ENCODE measurements around the gene NCAPH2.

GRCh38 chr22:50570861-50571260 is 62.8 kb downstream of the NCAPH2 start:
- TF ChIP-seq, protein P1, sequence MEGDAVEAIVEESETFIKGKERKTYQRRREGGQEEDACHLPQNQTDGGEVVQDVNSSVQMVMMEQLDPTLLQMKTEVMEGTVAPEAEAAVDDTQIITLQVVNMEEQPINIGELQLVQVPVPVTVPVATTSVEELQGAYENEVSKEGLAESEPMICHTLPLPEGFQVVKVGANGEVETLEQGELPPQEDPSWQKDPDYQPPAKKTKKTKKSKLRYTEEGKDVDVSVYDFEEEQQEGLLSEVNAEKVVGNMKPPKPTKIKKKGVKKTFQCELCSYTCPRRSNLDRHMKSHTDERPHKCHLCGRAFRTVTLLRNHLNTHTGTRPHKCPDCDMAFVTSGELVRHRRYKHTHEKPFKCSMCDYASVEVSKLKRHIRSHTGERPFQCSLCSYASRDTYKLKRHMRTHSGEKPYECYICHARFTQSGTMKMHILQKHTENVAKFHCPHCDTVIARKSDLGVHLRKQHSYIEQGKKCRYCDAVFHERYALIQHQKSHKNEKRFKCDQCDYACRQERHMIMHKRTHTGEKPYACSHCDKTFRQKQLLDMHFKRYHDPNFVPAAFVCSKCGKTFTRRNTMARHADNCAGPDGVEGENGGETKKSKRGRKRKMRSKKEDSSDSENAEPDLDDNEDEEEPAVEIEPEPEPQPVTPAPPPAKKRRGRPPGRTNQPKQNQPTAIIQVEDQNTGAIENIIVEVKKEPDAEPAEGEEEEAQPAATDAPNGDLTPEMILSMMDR (CRISPR knock-in tag; IDR thresholded peaks at IDR 0.05): no peak
- TF ChIP-seq MED8 (CRISPR knock-in tag; IDR thresholded peaks at IDR 0.05; ENCODE audit: insufficient replicate concordance) (no peak), TBP (CRISPR knock-in tag; IDR thresholded peaks at IDR 0.05) (no peak), RORA (CRISPR knock-in tag; IDR thresholded peaks at IDR 0.05) (no peak), ZFX (CRISPR knock-in tag; IDR thresholded peaks at IDR 0.05; ENCODE audit: low read depth) (no peak), AGO2 (optimal IDR thresholded peaks at IDR 0.05; ENCODE audit: low read depth, low read length) (no peak), JUNB (CRISPR knock-in tag; IDR thresholded peaks at IDR 0.05; ENCODE audit: borderline replicate concordance) (no peak), HES4 (CRISPR knock-in tag; IDR thresholded peaks at IDR 0.05; ENCODE audit: borderline replicate concordance) (no peak)
- TF ChIP-seq, protein P2, sequence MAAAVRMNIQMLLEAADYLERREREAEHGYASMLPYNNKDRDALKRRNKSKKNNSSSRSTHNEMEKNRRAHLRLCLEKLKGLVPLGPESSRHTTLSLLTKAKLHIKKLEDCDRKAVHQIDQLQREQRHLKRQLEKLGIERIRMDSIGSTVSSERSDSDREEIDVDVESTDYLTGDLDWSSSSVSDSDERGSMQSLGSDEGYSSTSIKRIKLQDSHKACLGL (CRISPR knock-in tag; IDR thresholded peaks at IDR 0.05): no peak
- TF ChIP-seq, protein P3, sequence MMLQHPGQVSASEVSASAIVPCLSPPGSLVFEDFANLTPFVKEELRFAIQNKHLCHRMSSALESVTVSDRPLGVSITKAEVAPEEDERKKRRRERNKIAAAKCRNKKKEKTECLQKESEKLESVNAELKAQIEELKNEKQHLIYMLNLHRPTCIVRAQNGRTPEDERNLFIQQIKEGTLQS (CRISPR knock-in tag; IDR thresholded peaks at IDR 0.05): no peak

Measured in HepG2 (cell line).